GM19193 (cell line): ENCODE measurements around the gene MAGI2.

Source experiments
- POLR2A ChIP-seq: IDR thresholded peaks from 4 replicates; pipeline ENCODE4 v1.6.1; 2011; ENCODE audit not compliant: insufficient read depth, insufficient read length; ENCODE audit errors: extremely low read depth

Gene MAGI2

GRCh38 chr7:78993341-78993740, 460.1 kb downstream of the MAGI2 start:
- no peak for TF ChIP-seq POLR2A

- no peak for TF ChIP-seq POLR2A
These were observed 468.0 kb downstream of the MAGI2 start for GRCh38 chr7:78985509-78985908.

- TF ChIP-seq POLR2A, result no peak
These were observed 470.0 kb downstream of the MAGI2 start for GRCh38 chr7:78983483-78983882.

- no peak for TF ChIP-seq POLR2A
These were observed 483.0 kb downstream of the MAGI2 start for GRCh38 chr7:78970440-78970916.

DNA sequence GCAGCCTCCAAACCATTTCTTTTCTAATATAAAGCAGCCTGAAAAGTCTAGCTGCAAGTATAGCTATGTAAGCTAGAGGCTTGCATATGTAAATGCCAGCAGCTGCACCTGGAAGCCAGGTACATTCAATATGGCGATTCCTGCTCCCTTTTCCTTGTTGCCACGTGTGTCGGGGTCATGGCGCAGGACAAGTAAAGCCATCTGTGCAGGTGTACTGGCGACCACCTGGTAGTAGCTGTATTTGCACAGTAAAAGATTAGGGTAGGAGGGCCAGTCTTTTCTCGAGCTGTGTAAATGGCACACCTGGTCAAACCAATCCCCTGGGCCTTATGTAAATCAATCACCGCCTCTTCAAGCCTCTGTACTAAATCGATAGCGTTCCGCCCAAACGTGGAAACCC, 484.5 kb downstream of the MAGI2 start:
- TF ChIP-seq POLR2A, result no peak

DNA sequence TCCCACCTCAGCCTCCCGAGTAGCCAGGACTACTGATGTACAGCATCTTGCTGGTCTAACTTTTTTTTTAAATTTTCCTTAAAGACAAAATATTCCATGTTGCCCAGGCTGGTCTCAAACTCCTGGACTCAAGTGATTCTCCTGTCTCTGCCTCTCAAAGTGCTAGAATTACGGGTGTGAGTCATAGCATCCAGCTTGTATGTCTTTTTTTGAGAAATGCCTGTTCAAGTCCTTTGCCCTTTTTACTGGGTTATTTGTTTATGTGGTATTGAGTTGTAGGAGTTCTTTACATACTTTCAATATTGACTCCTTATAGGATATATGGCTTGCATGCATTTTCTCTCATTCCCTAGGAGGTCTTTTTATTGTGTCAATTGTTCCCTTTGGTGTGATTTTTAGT, 486.4 kb downstream of the MAGI2 start:
- TF ChIP-seq POLR2A, result no peak

- TF ChIP-seq POLR2A, result no peak
These were observed 494.0 kb downstream of the MAGI2 start for GRCh38 chr7:78959477-78959876.

- TF ChIP-seq POLR2A, result no peak
These were observed 498.1 kb downstream of the MAGI2 start for GRCh38 chr7:78955329-78955728.

GRCh38 chr7:78953726-78954363, 499.6 kb downstream of the MAGI2 start:
- no peak for TF ChIP-seq POLR2A

- TF ChIP-seq POLR2A, result no peak
These were observed 500.4 kb downstream of the MAGI2 start for GRCh38 chr7:78953090-78953489.

DNA sequence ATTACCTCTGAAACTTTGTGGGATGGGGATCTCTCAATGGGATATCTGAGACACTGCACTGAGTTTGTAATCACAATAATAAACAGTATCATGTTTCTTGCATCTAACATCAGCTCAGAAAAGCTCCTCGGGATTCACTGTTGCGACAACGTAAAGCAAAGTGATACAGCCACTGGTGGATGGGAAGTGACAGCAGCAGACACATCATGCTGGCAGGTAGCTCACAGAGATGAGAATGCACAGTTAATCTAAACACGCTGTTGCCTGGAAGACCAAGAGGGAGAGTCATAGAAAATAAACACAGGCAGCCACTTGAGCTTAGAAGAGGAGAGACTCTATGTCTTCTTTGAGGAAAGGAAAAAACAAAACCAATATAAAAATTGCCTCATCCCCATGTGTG, 513.8 kb downstream of the MAGI2 start:
- TF ChIP-seq POLR2A, result no peak

- TF ChIP-seq POLR2A, result no peak
These were observed 528.9 kb downstream of the MAGI2 start for GRCh38 chr7:78924581-78924980.

DNA sequence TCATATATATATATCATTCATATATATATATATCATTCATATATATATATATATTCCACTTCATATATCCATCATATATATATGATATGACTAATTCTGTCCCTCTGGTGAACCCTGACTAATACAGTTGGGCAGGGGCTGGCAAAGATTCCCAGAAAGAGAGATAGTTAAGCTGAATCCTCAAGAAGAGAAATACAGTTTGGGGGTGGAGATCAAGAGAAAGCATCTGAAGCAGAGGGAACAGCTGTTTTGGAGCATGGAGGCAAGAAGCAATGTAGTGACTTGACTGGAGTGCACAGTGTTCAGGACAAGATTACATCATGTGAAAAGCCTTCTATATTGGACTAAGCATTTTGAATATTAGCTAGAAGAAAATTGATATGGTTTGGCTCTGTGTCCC, 540.7 kb downstream of the MAGI2 start:
- no peak for TF ChIP-seq POLR2A

- no peak for TF ChIP-seq POLR2A
These were observed 546.7 kb downstream of the MAGI2 start for GRCh38 chr7:78906735-78907134.

GRCh38 chr7:78905436-78905835, 548.0 kb downstream of the MAGI2 start:
- no peak for TF ChIP-seq POLR2A

DNA sequence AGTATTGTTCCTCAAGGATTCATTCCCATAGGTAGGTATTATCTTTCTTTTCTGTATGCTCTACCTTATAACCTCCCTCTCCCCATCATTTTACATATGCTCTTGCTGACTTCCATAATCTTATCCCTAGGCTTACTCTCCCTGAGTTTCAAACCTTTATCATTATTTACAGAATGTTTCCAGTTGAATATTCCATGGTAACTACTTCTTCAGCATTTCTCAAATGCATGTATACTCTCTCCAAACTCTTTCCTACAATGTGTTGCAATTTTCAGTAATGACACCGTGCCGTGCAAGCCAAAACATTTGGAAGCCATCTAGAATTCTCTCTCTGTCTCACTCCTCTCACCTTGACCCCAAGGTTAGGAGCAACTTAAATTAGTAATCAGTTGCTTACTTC, 548.5 kb downstream of the MAGI2 start:
- no peak for TF ChIP-seq POLR2A

DNA sequence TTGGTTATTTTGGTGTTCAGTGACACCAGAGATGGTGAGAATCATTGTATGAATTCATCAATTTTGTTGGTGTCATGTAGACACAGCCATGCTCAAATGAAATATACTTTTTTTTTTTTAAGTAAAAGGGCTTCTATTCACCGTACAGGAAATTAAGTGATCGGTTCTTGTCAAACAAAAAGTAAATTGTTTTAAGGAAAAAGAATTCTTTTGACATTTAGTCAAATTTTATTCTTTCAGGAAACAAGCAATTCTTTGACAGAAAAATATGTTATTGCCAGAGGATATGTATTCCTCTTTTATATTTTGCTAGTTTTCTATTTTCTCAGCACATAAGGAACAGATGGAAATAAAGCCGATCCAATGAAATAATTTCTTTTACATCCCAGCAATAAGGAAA, 551.9 kb downstream of the MAGI2 start:
- TF ChIP-seq POLR2A, result no peak
